Stimulated activated CD8-positive, alpha-beta memory T cell treated with anti-CD3 and anti-CD28 coated beads, Interleukin-4, amount 100 ng/mL, for 4 hours (primary cell): Measurements from ENCODE around the gene MOB2.

ENCODE experiments used
- DNase-seq, 2 donors: peaks; one replicate each; pipeline ENCODE4 v3.0.0-alpha.2; 2020; ENCODE audit warnings: low read depth in 2 of 2, low spot score in 1 of 2

MOB2 gene

DNA sequence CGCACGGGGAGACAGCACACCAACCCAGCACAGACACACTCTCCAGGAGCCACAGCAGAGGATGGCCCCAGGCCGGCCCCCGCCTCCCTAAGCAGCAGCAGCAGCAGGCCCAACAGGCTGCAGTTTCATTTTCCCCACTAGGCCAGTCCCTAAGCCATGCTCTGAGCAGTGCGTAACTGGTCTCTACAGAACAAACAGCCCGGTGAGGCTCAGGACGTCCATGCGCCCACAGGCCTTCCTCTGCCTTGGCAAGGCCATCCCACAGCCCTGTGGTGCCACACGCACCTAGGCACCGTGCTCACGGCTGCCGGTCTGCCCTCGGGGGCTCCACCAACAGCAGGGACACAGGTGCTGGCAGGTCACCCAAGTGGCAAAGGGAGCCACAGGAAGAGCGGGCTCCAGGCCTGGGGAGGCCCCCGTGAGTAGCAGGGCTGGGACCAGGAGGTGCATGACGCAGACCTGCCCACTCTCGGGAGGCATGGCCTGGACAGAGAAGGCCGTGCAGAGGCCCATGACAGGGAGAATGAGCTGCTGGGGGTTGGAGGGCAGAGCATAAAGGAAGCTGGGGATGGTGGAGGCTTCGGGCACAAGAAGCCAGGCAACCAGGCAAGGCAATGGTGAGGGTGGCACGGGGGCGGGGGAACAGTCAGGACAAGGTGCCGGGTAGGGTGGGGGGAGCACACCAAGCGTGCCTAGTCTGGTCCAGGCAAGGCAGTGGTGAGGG, 1.4 kb upstream of the MOB2 start:
- DNase-seq, result no peak

DNA sequence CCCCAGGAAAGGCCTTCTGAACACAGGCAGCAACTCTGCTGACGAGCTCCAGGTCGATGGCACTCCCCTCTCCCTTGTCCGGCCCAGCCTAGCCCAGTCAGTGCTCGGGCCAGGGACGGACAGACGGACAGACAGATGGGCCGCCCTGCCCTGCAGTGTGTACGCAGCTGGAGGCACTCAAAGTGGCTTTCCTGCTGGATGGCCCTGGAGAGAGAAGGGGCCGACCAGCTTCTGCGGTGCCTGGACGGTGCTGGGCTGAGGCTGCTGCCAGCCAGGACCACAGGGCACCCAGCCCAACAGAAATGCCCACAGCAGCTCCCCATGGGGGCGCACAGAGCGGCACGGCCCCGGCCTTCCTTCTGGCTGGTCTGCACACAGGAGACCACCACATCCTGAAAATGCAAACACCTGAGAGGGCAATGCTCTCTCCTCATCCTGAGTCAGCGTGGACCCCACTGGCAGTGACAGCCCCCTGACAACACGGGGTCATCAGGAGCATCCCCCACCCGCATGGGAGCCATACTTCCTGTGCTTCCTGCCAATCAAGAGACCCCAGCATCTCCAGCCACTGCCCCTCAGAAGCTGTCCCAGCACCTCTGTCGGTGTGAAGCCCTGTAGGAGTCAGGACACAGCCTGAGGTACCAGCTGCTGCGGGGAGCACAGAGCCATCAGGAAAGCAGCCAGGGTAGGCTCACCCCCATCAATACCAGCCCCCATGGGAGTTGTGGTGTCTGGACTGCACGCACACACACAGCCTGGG, 692 bp upstream of the MOB2 start:
- DNase-seq, result no peak

DNA sequence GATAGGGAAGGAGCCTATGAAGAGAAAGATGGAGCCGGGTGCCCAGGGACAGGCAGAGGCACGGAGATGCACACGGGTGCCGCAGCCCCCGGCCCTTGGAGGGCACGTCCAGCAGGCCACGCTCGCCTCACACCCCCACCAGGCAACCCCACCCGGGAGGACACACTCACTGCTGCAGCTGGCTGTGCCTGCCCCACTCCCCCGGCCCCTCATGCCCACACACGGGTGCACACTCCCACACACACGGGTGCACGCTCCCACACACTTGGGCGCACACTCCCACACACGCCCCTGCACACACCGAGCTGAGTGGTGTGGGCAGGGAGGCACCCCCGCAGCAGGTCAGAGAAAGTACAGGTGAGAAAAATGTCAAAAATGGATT, 1.1 kb downstream of the MOB2 start:
- DNase-seq, result no peak

DNA sequence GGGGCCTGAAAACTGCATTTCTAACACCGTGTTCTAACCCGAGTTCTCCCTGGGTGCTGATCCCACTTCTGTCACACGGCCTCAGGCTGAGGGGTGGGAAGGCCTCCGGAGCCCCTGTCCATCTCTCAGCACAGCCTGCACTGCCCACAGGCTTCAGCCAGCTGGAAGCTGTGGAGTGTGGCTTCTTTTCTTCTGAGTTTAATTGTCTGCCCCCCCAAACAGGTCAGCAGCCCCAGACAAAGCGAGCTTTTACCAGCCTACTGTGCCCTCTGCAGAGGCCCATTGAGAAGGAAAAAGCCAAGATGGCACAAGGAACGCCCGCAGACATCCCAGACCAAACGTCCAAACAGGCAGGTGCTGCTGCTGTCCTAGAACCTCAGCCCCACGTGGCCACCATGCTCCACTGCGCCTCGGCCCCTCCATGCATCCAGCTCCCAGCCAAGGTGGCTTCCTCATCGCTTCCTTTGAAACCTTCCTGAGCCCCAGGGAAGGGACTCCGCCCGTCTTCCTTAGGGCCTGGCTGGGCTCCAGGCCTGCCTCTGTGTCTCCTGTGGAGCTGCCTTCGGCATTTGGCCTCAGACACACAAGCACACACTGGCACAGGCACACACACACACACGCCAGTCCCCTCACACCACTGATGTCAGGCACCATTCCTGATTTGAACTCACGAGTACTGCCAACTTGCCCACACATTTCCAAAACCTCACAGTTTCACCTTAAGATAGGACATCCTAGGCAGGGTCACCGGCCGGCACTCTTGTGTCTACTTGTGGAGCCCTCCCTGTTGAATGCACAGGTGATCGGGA, 1.7 kb downstream of the MOB2 start:
- no peak for DNase-seq

DNA sequence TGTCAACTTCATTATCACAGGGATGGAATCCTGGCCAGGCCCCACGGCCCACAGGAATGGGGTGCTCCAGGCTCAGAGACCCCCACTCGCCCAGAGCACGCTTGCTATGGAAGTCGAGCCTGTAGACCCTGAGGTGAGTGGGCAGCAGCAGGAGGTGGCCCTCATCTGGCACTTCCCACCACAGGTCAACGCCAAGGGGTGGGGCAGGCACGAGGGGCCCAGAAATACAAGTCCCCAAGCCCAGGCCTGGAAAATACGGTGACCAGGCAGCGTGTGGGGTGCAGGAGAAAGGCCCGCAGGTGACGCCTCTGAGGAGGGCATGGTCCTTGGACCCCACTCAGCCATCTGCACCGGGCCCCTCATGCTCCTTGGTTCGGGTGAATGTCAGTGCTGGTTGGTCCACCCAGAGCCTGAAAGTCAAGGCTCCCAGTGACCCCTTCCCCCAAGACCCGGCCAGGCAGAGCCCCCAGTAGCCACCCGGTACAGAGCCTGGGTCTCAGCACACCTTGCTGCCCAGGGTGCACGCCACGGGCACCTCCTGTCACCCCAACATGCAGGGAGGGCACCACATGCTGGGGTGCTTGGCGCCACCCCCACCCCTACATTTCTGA, 2.4 kb downstream of the MOB2 start:
- DNase-seq, result no peak

DNA sequence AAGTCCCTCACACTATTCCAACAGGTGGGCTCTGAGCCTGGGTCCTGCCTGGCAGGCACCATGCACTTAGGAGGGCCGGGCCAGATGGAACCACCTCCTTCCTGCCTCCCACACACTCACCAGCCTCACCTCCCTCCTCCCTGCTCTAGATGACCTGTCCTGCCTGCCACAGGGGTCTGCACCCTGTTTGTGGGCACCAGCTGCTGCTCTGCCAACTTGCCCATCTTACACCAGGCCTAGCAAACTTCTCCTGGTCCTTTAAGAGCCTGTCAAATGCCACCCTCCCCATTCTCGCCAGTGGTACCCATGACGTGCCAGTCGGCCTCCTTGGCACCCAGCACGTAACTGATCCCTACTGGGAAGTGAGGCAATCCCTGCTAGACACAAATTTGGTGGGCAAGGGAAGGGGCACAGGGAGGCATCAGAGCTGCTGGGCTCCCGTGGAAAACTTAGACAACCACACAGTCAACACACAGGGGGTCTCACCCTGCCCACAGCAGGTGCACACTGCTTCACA, 3.1 kb downstream of the MOB2 start:
- no peak for DNase-seq

DNA sequence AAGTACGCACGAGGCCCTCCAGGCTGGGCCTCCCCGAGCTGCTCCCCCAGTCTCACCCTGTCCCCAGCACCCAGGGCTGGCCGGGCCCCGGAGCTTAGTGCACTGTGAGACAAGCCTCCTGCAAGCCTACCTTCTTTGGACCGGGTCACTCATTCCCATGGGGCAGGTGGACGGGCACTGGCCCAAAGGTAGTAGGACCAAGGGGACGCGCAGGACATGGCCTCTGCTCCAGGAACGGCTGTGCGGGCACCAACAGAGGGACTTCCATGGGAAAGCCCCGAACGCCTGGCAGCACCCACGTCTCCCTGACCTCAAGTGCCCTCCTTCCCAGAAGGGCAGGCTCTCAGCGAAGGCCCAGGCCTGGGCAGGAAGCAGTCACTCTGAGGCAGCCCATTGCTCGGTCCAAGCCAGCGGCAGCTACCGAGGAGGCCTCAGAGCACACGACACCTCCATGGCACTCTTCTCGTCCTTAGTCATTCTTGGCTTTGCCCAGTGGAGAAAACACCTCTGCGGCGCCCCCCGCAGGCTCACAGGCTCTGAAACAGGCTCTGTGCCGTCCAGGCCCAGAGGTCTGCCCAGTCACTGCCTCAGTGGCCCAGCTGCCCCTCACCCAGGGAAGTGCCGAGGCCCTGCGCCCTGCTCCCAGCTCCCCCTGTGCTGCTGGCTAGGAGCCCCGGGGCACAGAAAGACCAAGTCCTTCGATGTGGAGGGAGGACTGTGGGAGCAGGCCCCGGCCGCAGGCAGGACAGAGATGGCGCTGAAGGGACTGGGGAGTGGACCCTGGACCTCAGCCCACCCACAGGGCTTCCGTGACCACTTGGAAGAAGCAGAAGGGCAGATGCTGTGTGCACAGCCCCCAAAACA, 3.8 kb downstream of the MOB2 start:
- no peak for DNase-seq

DNA sequence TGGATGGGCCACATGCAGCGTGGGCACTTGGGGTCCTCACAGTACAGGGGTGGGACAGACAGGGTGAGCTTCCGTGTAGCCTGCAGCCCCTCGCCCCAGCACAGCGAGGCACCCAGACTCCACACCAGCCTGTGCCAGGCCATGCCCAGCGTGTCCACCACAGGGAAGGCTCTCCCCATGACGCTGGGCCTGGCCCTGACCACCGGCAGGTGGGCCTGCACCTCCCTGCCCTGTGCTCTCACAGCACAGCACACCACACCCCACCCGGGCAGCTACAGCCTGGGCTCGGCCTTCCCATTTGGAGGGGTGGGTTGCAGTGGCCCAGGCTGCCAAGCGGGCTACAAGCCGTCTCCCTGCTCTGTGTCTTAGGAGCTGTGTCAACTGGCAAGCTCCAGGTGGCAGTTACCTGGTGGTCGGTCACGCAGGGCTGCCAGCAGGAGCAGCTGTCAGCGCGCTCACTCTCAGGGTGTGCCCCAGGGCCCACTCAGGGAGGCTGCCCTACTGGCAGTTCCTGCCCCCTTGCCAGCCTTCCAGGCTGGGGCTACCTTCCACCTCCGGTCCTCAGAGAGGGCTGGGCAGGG, 4.6 kb downstream of the MOB2 start:
- no peak for DNase-seq

DNA sequence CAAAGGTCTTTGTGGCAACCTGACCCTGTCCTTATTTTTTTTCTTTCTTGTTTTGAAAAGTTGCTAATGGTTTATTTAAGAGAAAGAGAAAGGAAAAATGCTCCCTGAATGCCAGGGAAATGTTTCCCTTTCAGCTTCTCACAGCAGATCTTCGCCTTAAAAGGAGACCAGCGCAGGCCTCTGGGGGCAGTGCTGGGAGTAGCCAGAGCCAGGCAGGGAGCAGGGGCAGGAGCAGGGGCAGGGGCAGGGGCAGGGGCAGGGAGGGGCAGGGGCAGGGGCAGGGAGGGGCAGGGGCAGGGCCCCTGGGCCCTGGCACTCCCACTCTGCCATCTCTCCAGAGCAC, 5.1 kb downstream of the MOB2 start:
- no peak for DNase-seq

DNA sequence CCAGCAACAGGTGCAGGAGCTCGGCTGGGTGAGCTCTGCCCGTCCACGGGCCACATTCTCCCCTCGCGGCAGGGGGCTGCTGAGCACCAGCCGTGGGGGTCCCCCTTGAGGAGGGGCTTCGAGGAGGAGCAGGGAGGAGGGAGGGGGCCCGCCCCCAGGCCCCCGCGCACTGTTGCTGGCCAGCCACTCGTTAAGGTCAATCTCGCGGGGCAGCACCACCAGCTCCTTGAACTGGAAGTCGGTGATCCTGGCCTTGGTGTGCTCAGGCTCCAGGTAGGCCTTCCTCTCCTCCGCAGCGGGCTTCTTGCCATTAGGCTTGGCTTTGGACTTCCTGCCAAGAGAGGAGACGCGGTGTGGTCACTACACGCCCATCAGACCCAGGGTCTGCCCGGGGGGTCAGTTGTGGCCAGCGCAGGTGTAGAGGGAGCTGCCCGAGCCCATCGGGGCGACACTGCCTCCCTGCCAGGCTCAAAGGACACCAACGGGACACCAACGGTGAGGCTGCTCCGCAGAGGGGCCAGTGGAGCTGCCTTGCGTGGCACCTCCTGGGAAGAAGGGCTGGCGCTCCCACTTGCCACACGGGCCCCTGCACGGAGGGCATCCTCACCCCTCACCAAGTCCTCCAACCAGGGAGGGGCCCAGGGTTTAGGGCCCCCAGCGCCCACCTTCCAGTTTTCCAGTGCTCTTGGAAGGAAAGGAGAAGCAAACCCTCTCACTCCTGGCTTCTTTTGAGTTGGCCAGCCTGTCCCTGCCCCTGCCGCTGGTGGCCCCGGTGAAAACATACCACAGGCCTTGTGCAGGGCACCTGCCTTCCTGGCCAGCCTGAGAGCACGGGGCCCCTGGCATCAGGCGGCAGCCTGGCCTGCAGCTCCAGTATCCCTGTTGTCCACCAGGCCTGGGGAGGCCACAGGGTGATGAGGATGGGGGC, 5.8 kb downstream of the MOB2 start:
- DNase-seq, result no peak

DNA sequence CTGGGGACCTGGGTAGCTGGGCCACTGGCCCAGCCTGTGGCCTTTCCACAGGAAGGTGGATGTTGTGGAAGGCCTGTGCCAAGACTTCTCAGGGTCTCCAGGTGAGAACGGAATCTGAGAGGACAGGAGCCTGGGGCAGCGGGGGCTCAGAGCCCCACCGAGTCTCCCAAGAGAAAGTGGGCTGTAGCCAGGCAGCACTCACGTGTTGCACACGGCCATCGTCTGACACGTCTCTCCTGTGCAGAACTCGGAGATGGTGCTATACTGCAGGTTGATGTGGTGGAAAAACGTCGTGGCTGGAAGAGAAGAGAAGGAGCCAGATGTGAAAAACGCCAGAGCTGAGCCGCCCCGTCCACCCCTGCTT, 6.4 kb downstream of the MOB2 start:
- no peak for DNase-seq

DNA sequence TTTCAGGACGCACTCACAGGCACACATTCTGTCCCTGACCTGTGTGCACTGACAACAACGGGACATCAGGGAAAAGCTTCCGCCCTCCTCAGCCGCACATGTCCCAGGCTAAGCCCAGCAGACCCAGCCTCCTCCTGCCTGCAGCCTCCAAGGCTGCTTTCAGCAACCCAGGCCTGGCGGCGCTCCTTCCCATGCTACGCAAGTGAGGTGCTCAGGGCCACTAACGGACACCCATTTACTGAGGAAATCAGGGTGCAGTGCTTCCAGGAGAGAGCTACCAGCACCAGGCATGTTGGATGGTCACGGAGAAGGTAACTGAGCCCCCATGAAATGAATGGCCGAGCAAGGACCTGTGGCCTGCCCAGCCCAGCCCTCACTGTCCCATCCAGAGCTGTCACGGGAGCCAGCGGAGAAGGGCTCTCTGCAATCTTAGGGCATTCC, 6.9 kb downstream of the MOB2 start:
- no peak for DNase-seq

DNA sequence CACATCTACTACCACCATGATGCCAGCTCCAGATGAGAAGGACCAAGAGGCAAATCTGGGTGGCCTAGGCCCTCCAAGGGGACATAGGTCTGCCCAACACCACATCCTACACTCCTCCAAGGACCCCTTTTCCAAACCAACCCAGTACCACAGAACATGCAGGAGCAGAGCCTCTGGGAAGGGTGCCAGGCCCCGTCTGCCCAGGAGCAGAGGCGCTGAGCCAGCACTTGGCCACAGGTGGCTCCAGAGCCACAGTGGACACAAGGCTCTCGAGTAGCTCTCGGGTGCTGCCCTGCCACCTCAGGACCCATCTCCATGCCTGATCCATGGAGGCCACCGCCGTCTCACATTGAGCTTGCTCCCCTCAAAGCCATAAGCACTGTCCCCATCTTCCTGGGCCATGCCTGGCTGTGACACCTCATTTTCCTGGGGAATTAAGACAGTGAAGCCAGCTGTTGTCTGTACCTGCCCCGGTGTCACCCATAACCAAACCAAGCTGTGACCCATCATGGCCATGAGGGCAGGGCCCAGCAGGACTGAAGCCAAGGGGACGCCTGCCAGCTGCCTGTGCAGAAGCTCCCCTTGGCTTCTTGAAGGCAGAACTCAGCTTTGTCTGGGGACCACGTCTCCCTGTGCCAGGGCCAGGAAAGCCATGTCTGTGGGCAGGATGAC, 7.4 kb downstream of the MOB2 start:
- no peak for DNase-seq

DNA sequence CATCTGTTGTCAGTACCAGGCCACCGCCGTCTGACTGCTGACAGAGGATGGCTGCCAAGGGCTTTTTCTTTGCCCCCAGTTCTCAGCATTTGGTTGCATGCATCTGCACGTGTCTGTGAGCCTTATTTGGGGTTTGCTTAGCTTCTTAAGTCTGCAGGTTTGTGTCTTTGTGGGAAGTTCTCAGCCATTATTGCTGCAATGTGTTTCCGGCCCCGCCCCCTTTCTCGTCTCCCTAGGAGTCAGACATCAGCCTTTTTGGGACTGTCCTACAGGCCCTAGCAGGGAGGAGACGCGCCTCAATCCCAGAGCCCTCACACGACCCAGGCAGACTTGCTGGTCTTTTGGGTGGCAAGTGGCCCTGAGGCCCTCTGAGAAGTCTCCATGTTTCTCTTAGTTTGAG, 8.0 kb downstream of the MOB2 start:
- DNase-seq, result no peak

DNA sequence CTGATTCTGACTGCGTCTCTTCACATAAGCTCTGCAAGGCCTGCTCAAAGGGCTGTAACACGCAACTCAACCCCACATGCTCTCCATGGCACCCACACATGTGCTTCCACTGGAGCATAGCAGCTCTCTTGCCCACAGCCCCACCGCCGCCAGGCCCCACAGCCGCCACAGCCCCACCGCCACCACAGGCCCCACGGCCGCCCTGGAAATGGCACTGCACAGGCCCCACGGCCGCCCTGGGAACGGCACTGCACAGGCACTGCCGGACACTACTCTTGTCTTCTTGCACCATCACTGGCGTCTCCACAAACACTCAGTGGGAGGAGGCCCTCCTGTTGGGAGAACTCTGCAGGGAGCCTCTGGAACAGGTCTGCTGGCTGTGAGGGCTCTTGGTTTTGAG, 8.6 kb downstream of the MOB2 start:
- DNase-seq, result no peak

DNA sequence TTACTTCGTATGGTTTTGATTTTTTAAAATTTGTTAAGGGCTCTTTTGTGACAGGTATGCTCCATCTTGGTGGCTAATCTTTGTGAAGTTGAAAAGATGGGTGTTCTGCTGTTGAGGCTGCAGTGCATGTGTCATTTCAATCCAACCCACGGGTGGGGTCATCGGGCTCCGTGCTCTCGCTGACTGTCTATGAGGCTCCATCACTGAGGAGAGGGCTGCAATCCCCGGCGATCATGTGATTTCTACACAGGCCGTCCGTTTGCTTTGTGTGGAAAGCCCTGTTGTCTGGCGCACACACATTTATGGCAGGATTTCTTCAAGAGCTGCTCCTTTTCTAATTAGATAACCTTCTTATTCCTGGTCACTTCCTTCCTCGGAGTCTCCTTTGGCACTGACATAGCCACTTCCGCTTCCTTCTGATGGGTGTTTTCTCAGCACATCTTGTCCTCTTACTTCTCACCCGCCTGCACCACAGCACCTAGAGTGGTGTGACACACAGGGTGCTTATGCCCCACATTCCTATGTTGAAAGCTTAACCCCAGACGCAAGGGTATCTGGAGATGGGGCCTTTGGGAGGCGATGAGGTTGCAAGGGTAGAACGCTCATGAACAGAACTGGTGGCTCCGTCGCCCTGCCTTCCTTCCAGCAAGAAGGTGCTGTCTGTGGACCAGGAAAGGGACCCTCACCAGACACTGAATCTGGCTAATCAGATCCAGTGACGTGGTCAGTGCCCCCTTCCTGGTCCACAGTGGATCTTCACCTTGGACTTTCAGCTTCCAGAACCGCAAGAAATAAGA, 9.4 kb downstream of the MOB2 start:
- DNase-seq, result no peak

DNA sequence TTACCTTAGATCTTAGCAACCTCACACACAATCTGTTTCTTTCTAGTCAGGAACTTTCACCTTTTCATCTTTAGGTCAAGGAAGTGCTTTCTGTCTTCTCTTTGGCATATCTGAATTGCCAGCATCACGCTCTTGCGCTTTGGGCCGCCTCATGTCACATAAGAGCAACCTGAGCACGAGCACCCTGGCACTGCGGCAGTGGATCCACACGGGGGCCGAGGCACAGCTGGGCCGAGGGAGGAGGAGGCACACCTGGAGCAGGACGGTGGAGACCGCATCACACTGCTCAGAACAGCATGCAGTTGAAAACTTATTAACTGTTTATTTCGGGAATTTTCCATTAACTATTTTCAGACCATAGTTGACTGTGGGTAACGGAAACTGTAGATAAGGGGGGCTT, 10.7 kb downstream of the MOB2 start:
- DNase-seq, result no peak

DNA sequence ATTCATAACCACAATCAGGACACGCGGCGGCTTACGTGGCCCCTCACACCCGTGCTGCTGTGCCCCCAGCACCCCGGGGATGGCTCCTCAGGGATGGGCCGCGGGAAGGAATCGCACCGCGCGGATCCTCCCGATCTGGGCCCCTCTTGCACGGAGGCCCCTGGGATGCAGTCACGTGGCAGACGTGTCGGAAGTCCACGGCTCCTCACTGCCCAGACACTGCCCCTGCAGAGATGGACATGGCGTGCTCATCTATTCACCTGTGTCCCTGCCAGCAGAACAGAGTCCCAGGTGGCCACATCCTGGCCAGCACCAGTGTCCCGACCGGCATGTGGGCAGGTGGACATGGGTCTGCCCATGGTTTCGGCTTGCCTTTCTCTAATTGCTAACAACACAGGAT, 12.8 kb downstream of the MOB2 start:
- DNase-seq, result no peak
